ENCODE measurements around the gene FBXO10. TPM values are rescaled to one million over a fixed set of nuclear protein-coding genes. Genes with fewer than 3 reads are reported as not detected.

FBXO10 gene
- total RNA-seq: 1 to 10 TPM; 5.5 to 9.8 (median 7.3) TPM
- polyA plus RNA-seq: 1 to 10 TPM; 2.4 to 6.0 TPM
- long read RNA-seq, donor 1, full-length matches to known transcripts: 1 of 7 reads
- long read RNA-seq, donor 1, partial matches to known transcripts: 1 of 7 reads
- long read RNA-seq, donor 1, other reads (novel, unspliced or antisense): 5 of 7 reads
- long read RNA-seq, donor 2, full-length matches to known transcripts: 2 of 5 reads
- long read RNA-seq, donor 2, partial matches to known transcripts: 0 of 5 reads
- long read RNA-seq, donor 2, other reads (novel, unspliced or antisense): 3 of 5 reads
- long read RNA-seq, donor 3, full-length matches to known transcripts: 5 of 7 reads
- long read RNA-seq, donor 3, partial matches to known transcripts: 1 of 7 reads
- long read RNA-seq, donor 3, other reads (novel, unspliced or antisense): 1 of 7 reads

GRCh38 chr9:37575921-37576721, at the start of gene FBXO10:
TSS of gene FBXO10 (minus strand) at chr9:37576380. CDS start at chr9:37541768, 34,612 bp downstream.
- 1% methylated on average over 26 to 81 of the region's 81 CpGs for WGBS, 4 donors
- TF ChIP-seq CTCF (IDR thresholded peaks at IDR 0.05) (peak in 1 of 12 donors; percentile 4), POLR2A (IDR thresholded peaks at IDR 0.05) (peak in 1 of 2 donors; percentile 64)
- Histone ChIP-seq H3K27me3 (no peaks in the 10 kb centered on the region), H3K4me3 (peak within 1 kb of the TSS; percentile 68 to 98 (median 82)), H3K9me3 (no peaks in the 10 kb centered on the region), H3K36me3 (peaks cover 0 to 8% (median 0%) of the 10 kb centered on the region in 9 donors), H3K27ac (peak within 1 kb of the TSS; percentile 27 to 90 (median 80)), H3K4me1 (peaks cover 0 to 24% (median 18%) of the 10 kb centered on the region in 12 donors)
- ATAC-seq (peak; percentile 81 to 97 (median 95)), DNase-seq (peak; percentile 69 to 86 (median 78))
- intact Hi-C loops (cut with DNase I): loop anchor here in 6 of 10 donors (2.0 to 10.0 kb wide), 6 partner anchors 81 to 151 kb away; partner anchors contain the start of genes POLR1E (in 4 of the 6), GRHPR (in 1 of the 6) and ZBTB5 (in 1 of the 6)

- Histone ChIP-seq H3K36me3 (no peaks in the 10 kb centered on the region), H3K9me3 (no peaks in the 10 kb centered on the region), H3K27ac (no peak overlapping the region), H3K27me3 (no peaks in the 10 kb centered on the region), H3K4me1 (no peaks in the 10 kb centered on the region), H3K4me3 (no peak overlapping the region)
- intact Hi-C loops (cut with DNase I): loop anchor here in 1 of 10 donors (10.0 kb wide), 1 partner anchor 59 kb away; no protein-coding TSS in a partner anchor
- ATAC-seq: no peak
- WGBS, 4 donors: 86 to 90% (median 90%) methylated on average over 12 of the region's 12 CpGs
- DNase-seq: no peak
- TF ChIP-seq CTCF (IDR thresholded peaks at IDR 0.05): no peak
- no peak for TF ChIP-seq POLR2A (IDR thresholded peaks at IDR 0.05)
Measured at GRCh38 chr9:37625758-37626147, 49.6 kb upstream of the FBXO10 start.

- Histone ChIP-seq H3K9me3 (no peaks in the 10 kb centered on the region), H3K4me3 (no peak overlapping the region), H3K4me1 (no peaks in the 10 kb centered on the region), H3K27me3 (no peaks in the 10 kb centered on the region), H3K36me3 (no peaks in the 10 kb centered on the region), H3K27ac (no peak overlapping the region)
- WGBS, 4 donors: 57 to 70% (median 62%) methylated on average over 5 of the region's 5 CpGs
- TF ChIP-seq CTCF (IDR thresholded peaks at IDR 0.05) (no peak), POLR2A (IDR thresholded peaks at IDR 0.05) (no peak)
- ATAC-seq: no peak
- intact Hi-C loops (cut with DNase I): loop anchor here in 1 of 10 donors (10.0 kb wide), 1 partner anchor 60 kb away; no protein-coding TSS in a partner anchor
- no peak for DNase-seq
Measured at GRCh38 chr9:37625036-37625757, 49.0 kb upstream of the FBXO10 start.

Measured in heart left ventricle (tissue), 16 donors.